HG03520 (cell line): Measurements from ENCODE around the gene PCDHA2.
"Not testable (repeated sequence)": the region's sequence is repeated elsewhere in the genome, so short reads cannot be mapped to it uniquely, and the experiment has no call there.

Experiments used
- ATAC-seq: cut with Tn5 transposase; IDR thresholded peaks from one replicate; pipeline ENCODE4 v1.9.1; 2021; ENCODE audit warnings: mild to moderate bottlenecking, moderate library complexity; ENCODE audit not compliant: unreplicated experiment

The PCDHA2 gene

DNA sequence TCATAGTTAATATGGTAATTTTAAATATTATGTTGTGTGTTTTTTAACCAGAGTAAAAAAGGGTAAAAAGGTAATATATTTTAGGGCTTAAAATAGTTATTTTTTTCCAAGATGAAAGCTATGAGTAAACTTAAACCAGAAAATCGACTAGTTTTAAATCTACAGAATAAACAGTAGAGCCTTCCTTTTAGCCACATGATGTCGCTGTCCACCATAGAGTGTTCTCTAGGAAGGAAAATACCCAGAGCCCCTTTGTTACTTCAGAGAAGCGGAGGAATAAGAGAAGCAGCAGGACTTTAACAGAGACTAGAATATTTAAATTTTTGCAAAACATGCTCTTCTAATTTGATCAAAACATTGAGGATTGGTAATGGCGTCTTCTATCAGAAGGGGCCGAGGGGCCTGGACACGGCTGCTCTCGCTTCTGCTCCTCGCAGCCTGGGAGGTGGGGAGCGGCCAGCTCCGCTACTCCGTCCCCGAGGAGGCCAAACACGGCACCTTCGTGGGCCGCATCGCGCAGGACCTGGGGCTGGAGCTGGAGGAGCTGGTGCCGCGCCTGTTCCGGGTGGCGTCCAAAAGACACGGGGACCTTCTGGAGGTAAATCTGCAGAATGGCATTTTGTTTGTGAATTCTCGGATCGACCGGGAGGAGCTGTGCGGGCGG lies at the start of gene PCDHA2:
PCDHA2 (plus strand) TSS at position 258 of the 664 bp plus-strand sequence.
- no peak for ATAC-seq

DNA sequence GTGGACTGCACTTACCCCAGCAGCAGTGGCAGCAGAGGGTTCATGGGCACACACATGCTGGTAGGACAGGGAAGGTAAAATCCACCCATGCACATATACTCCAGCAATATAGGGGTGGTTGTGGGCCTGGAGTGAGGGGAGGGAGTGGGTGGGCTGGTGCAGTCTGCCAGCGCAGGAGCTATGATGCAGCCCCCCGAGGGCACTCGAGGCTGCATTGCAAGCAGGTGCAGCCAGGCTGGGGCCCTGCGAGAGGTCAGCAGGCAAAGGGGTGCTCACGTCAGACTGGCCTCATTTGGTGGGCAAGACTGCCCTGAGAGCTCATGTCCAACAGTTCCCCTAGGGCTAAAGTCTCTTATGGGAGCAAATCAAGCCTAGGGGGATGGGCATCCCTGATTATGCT lies 41.1 kb upstream of the PCDHA2 start:
- no peak for ATAC-seq

DNA sequence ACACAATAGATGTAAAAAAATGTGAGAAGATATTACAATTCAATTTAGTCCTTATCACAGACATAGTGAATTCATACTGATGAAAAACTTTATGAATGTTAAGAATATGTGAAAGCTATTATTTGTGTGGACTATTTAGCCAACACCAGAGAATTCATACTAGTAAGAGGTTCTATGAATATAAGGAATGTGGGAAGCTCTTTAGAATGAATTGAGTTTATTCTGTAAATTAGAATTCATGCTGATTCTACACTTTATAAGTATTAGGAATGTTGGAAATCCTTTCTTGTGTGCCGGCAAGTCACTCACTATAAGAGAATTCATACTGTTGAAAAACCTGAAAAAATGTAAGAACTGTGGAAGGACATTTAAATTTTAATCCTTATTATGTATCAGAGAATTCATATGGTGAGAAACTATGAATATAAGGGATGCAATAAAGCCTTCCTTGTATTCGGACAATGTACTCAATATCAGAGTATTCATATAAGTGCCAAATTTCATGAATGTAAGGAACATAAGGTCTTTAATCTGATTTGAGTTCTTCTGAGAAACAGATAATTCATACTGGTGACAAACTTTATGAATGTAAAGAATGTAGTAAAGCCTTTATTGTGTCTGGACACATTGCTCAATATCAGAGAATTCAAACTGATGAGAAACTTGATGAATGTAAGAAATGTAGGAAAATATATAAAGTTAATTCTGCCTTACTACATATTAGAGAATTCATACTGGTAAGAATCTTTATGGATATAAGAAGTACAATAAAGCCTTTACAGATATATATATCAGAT lies 30.3 kb upstream of the PCDHA2 start:
- ATAC-seq: no peak

DNA sequence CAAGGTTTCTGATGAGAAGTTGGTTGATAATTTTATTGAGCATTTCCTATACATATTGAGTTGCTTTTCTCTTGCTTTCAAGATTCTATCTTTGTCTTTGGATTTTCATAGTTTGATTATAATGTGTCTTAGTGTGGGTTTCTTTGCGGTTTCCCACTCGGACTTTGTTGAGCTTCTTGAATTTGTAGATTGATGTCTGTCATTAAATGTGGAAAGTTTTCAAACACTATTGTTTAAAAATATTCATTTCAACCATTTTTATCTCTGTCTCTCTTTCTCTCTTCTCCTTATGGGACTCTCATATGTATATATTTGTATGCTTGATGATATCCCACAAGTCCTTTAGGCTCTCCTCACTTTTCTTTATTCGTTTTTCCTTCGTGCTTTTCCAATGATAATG lies 27.2 kb upstream of the PCDHA2 start:
- ATAC-seq: no peak

DNA sequence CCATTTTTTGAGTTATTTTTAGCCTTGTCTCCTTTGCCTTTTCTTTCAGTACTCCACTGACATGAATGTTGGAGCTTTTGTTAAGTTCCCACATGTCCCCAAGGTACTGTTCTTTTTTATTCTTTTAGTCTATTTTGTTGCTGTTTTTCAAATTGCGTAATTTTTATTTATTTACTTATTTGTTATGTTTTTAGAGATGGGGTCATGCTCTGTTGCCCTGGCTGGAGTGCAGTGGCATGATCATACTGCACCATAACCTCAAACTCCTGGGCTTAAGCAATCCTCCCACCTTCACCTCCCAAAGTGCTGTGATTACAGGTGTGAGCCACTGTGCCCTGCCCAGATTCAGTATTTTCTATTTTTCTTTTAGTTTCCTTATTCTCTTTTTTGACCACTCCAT lies 14.1 kb upstream of the PCDHA2 start:
- ATAC-seq: no peak

DNA sequence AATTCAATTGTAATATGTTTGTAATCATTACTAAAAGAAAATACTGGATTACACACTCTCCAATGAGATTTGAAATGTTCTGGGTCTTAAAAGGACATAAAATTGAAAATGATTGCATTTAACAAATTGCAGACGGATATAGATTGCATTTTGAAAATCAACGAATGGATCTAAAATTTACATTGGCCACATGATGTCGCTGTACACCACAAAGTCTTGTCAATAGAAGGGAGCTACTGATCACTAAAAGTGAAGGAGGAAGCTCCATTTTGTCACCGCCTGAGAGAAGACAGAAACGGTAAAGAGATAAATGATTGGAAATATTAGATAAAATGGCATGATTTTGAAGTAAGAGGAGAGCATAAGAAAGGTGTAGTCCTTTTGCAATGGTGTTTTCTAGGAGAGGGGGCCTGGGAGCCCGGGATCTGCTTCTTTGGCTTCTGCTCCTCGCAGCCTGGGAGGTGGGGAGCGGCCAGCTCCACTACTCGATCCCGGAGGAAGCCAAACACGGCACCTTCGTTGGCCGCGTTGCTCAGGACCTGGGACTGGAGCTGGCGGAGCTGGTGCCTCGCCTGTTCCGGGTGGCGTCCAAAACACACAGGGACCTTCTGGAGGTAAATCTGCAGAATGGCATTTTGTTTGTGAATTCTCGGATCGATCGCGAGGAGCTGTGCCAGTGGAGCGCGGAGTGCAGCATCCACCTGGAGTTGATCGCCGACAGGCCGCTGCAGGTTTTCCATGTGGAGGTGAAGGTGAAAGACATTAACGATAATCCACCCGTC lies 8.6 kb upstream of the PCDHA2 start, which contains the start of gene PCDHA1:
PCDHA1 (plus strand) TSS at position 236 of the 782 bp plus-strand sequence.
- no peak for ATAC-seq

DNA sequence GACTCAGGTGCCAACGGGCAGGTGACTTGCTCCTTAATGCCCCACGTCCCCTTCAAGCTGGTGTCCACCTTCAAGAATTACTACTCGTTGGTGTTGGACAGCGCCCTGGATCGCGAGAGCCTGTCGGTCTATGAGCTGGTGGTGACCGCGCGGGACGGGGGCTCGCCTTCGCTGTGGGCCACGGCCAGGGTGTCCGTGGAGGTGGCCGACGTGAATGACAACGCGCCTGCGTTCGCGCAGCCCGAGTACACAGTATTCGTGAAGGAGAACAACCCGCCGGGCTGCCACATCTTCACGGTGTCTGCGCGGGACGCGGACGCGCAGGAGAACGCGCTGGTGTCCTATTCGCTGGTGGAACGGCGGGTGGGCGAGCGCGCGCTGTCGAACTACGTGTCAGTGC lies 7.2 kb upstream of the PCDHA2 start:
- not testable (repeated sequence) for ATAC-seq

DNA sequence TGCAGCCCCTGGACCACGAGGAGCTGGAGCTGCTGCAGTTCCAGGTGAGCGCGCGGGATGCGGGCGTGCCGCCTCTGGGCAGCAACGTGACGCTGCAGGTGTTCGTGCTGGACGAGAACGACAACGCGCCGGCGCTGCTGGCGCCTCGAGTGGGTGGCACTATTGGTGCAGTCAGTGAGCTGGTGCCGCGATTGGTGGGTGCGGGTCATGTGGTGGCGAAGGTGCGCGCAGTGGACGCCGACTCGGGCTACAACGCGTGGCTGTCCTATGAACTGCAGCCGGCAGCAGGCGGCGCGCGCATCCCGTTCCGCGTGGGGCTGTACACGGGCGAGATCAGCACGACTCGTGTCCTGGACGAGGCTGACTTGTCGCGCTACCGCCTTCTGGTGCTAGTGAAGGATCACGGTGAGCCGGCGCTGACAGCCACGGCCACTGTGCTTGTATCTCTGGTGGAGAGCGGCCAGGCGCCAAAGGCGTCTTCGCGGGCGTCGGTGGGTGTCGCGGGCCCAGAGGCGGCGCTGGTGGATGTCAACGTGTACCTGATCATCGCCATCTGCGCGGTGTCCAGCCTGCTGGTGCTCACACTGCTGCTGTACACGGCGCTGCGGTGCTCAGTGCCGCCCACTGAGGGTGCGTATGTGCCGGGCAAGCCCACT lies 6.7 kb upstream of the PCDHA2 start:
- ATAC-seq: not testable (repeated sequence)

DNA sequence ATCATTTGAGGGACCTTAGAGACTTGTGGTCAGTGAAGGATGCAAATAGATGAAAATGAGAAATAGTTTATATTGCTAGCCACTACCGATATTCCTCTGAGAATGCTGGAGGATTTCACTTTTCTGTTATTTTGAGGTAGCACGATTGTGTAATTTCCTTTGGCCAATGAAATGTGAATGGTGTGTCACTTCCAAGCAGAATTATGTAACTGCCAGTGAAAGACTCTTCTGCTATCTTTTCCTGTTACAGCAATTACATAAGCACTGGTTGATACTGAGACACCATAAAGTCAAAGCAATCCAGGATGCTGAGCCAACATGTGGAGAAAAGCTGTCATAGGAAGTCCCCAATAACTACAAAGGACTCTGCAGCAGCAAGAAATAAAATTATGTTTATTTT lies 3.6 kb upstream of the PCDHA2 start:
- ATAC-seq: no peak

DNA sequence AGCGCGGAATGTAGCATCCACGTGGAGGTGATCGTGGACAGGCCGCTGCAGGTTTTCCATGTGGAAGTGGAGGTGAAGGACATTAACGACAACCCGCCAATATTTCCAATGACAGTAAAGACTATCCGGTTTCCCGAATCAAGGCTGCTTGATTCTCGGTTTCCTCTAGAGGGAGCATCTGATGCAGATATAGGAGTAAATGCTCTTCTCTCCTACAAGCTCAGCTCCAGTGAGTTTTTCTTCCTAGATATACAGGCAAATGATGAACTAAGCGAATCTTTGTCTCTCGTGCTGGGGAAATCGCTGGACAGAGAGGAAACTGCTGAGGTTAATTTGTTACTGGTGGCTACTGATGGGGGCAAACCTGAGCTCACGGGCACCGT lies 598 bp downstream of the PCDHA2 start:
- no peak for ATAC-seq

DNA sequence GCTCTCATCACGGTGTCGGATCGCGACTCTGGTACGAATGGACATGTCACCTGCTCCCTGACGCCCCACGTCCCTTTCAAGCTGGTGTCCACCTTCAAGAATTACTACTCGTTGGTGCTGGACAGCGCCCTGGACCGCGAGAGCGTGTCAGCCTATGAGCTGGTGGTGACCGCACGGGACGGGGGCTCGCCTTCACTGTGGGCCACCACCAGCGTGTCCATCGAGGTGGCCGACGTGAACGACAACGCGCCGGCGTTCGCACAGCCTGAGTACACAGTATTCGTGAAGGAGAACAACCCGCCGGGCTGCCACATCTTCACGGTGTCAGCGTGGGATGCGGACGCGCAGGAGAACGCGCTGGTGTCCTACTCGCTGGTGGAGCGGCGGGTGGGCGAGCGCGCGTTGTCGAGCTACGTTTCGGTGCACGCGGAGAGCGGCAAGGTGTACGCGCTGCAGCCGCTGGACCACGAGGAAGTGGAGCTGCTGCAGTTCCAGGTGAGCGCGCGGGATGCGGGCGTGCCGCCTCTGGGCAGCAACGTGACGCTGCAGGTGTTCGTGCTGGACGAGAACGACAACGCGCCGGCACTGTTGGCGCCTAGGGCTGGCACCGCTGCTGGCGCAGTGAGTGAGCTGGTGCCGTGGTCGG lies 1.5 kb downstream of the PCDHA2 start:
- not testable (repeated sequence) for ATAC-seq

DNA sequence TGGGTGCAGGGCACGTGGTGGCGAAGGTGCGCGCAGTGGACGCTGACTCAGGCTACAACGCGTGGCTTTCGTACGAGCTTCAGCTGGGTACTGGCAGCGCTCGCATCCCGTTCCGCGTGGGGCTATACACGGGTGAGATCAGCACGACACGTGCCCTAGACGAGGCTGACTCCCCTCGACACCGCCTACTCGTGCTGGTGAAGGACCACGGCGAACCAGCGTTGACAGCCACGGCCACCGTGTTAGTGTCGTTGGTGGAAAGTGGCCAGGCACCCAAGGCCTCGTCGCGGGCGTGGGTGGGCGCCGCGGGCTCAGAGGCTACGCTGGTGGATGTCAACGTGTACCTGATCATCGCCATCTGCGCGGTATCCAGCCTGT lies 2.1 kb downstream of the PCDHA2 start:
- ATAC-seq: no peak

DNA sequence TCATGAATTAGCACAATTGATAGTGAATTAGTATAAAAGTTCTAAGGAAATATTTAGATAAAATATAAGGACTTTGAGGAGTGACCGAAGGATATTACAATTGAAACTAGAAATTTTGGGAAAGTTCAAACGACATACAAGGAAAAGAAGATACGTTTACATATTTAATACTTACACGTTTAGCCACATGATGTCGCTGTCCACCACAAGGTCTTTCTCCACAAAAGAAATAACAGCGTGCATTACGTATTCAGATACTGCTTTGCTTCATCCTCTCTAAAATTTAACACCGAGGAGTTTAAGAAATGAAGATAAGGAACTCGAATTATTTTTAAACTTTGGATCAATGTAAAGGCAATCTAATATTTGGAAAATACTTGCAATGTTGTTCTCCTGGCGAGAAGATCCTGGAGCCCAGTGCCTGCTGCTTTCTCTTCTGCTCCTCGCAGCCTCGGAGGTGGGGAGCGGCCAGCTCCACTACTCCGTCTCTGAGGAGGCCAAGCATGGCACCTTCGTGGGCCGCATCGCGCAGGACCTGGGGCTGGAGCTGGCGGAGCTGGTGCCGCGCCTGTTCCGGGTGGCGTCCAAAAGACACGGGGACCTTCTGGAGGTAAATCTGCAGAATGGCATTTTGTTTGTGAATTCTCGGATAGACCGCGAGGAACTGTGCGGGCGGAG lies 6.3 kb downstream of the PCDHA2 start, which contains the start of gene PCDHA3:
PCDHA3 (plus strand) TSS at position 242 of the 678 bp plus-strand sequence.
- no peak for ATAC-seq

DNA sequence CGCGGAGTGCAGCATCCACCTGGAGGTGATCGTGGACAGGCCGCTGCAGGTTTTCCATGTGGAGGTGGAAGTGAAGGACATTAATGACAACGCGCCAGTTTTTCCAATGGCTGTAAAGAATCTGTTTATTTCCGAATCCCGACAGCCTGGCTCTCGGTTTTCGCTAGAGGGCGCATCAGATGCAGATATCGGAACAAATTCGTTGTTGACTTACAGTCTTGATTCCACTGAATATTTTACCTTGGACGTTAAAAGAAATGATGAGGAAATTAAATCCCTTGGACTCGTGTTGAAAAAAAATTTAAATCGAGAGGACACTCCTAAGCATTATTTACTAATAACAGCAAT lies 6.8 kb downstream of the PCDHA2 start:
- no peak for ATAC-seq

DNA sequence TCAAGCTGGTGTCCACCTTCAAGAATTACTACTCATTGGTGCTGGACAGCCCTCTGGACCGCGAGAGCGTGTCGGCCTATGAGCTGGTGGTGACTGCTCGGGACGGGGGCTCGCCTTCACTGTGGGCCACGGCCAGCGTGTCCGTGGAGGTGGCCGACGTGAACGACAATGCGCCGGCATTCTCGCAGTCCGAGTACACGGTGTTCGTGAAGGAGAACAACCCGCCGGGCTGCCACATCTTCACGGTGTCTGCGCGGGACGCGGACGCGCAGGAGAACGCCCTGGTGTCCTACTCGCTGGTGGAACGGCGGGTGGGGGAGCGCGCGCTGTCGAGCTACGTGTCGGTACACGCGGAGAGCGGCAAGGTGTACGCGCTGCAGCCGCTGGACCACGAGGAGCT lies 7.7 kb downstream of the PCDHA2 start:
- ATAC-seq: not testable (repeated sequence)

DNA sequence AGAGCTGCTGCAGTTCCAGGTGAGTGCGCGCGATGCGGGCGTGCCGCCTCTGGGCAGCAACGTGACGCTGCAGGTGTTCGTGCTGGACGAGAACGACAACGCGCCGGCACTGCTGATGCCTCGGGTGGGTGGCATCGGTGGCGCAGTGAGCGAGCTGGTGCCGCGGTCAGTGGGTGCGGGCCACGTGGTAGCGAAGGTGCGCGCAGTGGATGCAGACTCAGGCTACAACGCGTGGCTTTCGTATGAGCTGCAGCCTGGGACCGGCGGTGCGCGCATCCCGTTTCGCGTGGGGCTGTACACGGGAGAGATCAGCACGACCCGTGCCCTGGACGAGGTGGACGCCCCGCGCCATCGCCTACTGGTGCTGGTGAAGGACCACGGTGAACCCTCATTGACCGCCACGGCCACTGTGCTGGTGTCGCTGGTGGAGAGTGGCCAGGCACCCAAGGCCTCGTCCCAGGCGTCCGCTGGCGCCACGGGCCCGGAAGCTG lies 8.2 kb downstream of the PCDHA2 start:
- no peak for ATAC-seq

DNA sequence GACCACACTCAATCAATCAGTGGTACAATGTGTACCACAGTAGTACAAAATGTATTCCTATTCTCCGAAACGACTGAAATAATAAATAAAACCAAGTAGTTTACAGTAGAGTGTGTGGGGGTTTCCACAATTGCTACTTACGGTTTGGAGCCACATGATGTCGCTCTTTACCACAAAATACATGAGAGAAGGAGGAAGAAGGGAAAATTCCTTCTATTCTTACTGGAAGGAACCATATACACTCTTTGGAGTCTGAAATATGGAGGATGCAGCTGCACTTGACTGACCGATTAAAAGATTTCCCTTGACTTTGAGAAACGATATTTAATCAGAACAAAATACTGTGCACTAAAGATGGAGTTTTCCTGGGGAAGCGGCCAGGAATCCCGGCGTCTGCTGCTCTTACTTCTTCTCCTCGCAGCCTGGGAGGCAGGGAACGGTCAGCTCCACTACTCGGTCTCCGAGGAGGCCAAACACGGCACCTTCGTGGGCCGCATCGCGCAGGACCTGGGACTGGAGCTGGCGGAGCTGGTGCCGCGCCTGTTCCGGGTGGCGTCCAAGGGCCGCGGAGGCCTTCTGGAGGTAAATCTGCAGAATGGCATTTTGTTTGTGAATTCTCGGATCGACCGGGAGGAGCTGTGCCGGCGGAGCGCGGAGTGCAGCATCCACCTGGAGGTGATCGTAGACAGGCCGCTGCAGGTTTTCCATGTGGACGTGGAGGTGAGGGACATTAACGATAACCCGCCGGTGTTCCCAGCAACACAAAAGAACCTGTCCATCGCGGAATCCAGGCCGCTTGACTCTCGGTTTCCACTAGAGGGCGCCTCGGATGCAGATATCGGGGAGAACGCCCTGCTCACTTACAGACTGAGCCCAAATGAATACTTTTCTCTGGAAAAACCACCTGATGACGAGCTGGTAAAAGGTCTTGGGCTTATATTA lies 12.5 kb downstream of the PCDHA2 start, which contains the start of gene PCDHA4:
PCDHA4 (plus strand) TSS at position 235 of the 942 bp plus-strand sequence.
- no peak for ATAC-seq

DNA sequence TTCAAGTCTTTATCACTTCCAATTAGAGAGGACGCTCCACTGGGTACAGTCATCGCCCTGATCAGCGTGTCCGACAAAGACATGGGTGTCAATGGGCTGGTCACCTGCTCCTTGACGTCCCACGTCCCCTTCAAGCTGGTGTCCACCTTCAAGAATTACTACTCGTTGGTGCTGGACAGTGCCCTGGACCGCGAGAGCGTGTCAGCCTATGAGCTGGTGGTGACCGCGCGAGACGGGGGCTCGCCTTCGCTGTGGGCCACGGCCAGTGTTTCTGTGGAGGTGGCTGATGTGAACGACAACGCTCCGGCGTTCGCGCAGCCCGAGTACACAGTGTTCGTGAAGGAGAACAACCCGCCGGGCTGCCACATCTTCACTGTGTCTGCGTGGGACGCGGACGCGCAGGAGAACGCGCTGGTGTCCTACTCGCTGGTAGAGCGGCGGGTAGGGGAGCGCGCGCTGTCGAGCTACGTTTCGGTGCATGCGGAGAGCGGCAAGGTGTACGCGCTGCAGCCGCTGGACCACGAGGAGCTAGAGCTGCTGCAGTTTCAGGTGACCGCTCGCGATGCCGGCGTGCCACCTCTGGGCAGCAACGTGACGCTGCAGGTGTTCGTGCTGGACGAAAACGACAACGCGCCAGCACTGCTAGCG lies 13.7 kb downstream of the PCDHA2 start:
- not testable (repeated sequence) for ATAC-seq
